Measurements from ENCODE around the gene LILRB2. TPM values are rescaled to one million over a fixed set of nuclear protein-coding genes. Genes with fewer than 3 reads are reported as not detected.

Gene LILRB2
- total RNA-seq, 1 experiment from 2014 or later: not detected

- no TSS peak for BruUV-seq (replicated peaks)
- CTCF ChIA-PET: no interaction called here
Observed at GRCh38 chr19:54262470-54262869, 18.4 kb downstream of the LILRB2 start.

GRCh38 chr19:54262066-54262465, 18.8 kb downstream of the LILRB2 start:
- no peaks in the 10 kb centered on the region for H3K9me3 Mint-ChIP-seq (ENCODE audit: unreplicated experiment)
- H3K4me1 Mint-ChIP-seq (ENCODE audit: low read depth, unreplicated experiment): no peaks in the 10 kb centered on the region
- no peak overlapping the region for H3K27ac Mint-ChIP-seq (ENCODE audit: unreplicated experiment)
- no peak for DNase-seq
- TF ChIP-seq CTCF (IDR thresholded peaks at IDR 0.05; ENCODE audit: insufficient read depth in 1 of 2, low read depth in 1 of 2, low read length in 1 of 2, severe bottlenecking in 1 of 2, unreplicated experiment in 1 of 2): no peak
- no TSS peak for BruUV-seq (replicated peaks)
- peaks cover 15% of the 10 kb centered on the region for H3K27me3 Mint-ChIP-seq (ENCODE audit: insufficient read depth, unreplicated experiment)
- Histone ChIP-seq H3K4me3 (ENCODE audit: low read depth, low read length) (no peak overlapping the region), H3K9me3 (no peaks in the 10 kb centered on the region), H3K27me3 (replicated peaks; ENCODE audit: control insufficient read depth, insufficient read depth, low read length) (no peaks in the 10 kb centered on the region), H3K4me1 (no peaks in the 10 kb centered on the region), H3K36me3 (ENCODE audit: control insufficient read depth, insufficient read depth, low read length) (no peaks in the 10 kb centered on the region)
- intact Hi-C loops (cut with micrococcal nuclease; ENCODE audit: unreplicated experiment): no loop called here
- ChIA-PET CTCF (no interaction called here), POLR2A (no interaction called here)
- H3K36me3 Mint-ChIP-seq (ENCODE audit: insufficient read depth, unreplicated experiment): no peaks in the 10 kb centered on the region
- no peak overlapping the region for H3K4me3 Mint-ChIP-seq (ENCODE audit: unreplicated experiment)

More at GRCh38 chr19:54262470-54262869, 18.4 kb downstream of the LILRB2 start:
- DNase-seq: no peak
- no peaks in the 10 kb centered on the region for H3K36me3 Mint-ChIP-seq (ENCODE audit: insufficient read depth, unreplicated experiment)
- H3K27ac Mint-ChIP-seq (ENCODE audit: unreplicated experiment): no peak overlapping the region
- no peaks in the 10 kb centered on the region for H3K9me3 Mint-ChIP-seq (ENCODE audit: unreplicated experiment)
- no peaks in the 10 kb centered on the region for H3K36me3 ChIP-seq (ENCODE audit: control insufficient read depth, insufficient read depth, low read length)
- H3K9me3 ChIP-seq: no peaks in the 10 kb centered on the region
- no peaks in the 10 kb centered on the region for H3K27me3 ChIP-seq (replicated peaks; ENCODE audit: control insufficient read depth, insufficient read depth, low read length)
- H3K4me3 Mint-ChIP-seq (ENCODE audit: unreplicated experiment): no peak overlapping the region
- H3K4me3 ChIP-seq (ENCODE audit: low read depth, low read length): no peak overlapping the region
- H3K4me1 ChIP-seq: no peaks in the 10 kb centered on the region
- TF ChIP-seq CTCF (IDR thresholded peaks at IDR 0.05; ENCODE audit: insufficient read depth in 1 of 2, low read depth in 1 of 2, low read length in 1 of 2, severe bottlenecking in 1 of 2, unreplicated experiment in 1 of 2): no peak
- POLR2A ChIA-PET: no interaction called here
- H3K4me1 Mint-ChIP-seq (ENCODE audit: low read depth, unreplicated experiment): no peaks in the 10 kb centered on the region
- H3K27me3 Mint-ChIP-seq (ENCODE audit: insufficient read depth, unreplicated experiment): peaks cover 13% of the 10 kb centered on the region
- intact Hi-C loops (cut with micrococcal nuclease; ENCODE audit: unreplicated experiment): no loop called here

- ChIA-PET POLR2A (no interaction called here), CTCF (interaction anchor here (0.6 kb wide), 1 partner anchor 19 kb away, joined by 3 read pairs; no protein-coding TSS in a partner anchor)
- no TSS peak for BruUV-seq (replicated peaks)
- Histone ChIP-seq H3K27me3 (replicated peaks; ENCODE audit: control insufficient read depth, insufficient read depth, low read length) (no peaks in the 10 kb centered on the region), H3K9me3 (no peaks in the 10 kb centered on the region), H3K4me3 (ENCODE audit: low read depth, low read length) (no peak within 1 kb of the TSS), H3K4me1 (no peaks in the 10 kb centered on the region), H3K36me3 (ENCODE audit: control insufficient read depth, insufficient read depth, low read length) (no peaks in the 10 kb centered on the region)
- no peak for DNase-seq
- Mint-ChIP-seq H3K36me3 (ENCODE audit: insufficient read depth, unreplicated experiment) (no peaks in the 10 kb centered on the region), H3K4me3 (ENCODE audit: unreplicated experiment) (no peak within 1 kb of the TSS), H3K4me1 (ENCODE audit: low read depth, unreplicated experiment) (no peaks in the 10 kb centered on the region), H3K27me3 (ENCODE audit: insufficient read depth, unreplicated experiment) (peaks cover 14% of the 10 kb centered on the region), H3K9me3 (ENCODE audit: unreplicated experiment) (no peaks in the 10 kb centered on the region), H3K27ac (ENCODE audit: unreplicated experiment) (no peak within 1 kb of the TSS)
- intact Hi-C loops (cut with micrococcal nuclease; ENCODE audit: unreplicated experiment): no loop called here
- TF ChIP-seq CTCF (IDR thresholded peaks at IDR 0.05; ENCODE audit: insufficient read depth in 1 of 2, low read depth in 1 of 2, low read length in 1 of 2, severe bottlenecking in 1 of 2, unreplicated experiment in 1 of 2): no peak
Observed at GRCh38 chr19:54257116-54257480, 23.8 kb downstream of the LILRB2 start, which contains the start of gene LILRB5. LILRB5 (minus strand) TSS chr19:54257273; CDS start chr19:54257193, 80 bp downstream.
